ENCODE measurements around the gene PCBD1. TPM values are rescaled to one million over a fixed set of nuclear protein-coding genes. Genes with fewer than 3 reads are reported as not detected.

The PCBD1 gene
- total RNA-seq, 1 donor from 2014 or later: 118 TPM

- DNase-seq (peak; percentile 20), ATAC-seq (no peak)
- Histone ChIP-seq H3K9me3 (no peaks in the 10 kb centered on the region), H3K4me1 (no peaks in the 10 kb centered on the region), H3K36me3 (no peaks in the 10 kb centered on the region), H3K27ac (no peak overlapping the region), H3K27me3 (ENCODE audit: low read depth) (peaks cover 7% of the 10 kb centered on the region), H3K4me3 (no peak overlapping the region)
- intact Hi-C loops (cut with DNase I): no loop called here
- TF ChIP-seq CTCF (IDR thresholded peaks at IDR 0.05): no peak
These were observed 24.2 kb upstream of the PCBD1 start for GRCh38 chr10:70912556-70912955.

- Histone ChIP-seq H3K27me3 (ENCODE audit: low read depth) (peaks cover 7% of the 10 kb centered on the region), H3K36me3 (no peaks in the 10 kb centered on the region), H3K27ac (no peak overlapping the region), H3K4me3 (no peak overlapping the region), H3K9me3 (no peaks in the 10 kb centered on the region), H3K4me1 (no peaks in the 10 kb centered on the region)
- no peak for TF ChIP-seq CTCF (IDR thresholded peaks at IDR 0.05)
- DNase-seq: peak; percentile 24
- intact Hi-C loops (cut with DNase I): no loop called here
- ATAC-seq: no peak
These were observed 23.0 kb upstream of the PCBD1 start for GRCh38 chr10:70911386-70911785.

GRCh38 chr10:70910486-70911341 lies 22.3 kb upstream of the PCBD1 start:
- no peak for TF ChIP-seq CTCF (IDR thresholded peaks at IDR 0.05)
- DNase-seq (peak; percentile 41), ATAC-seq (no peak)
- H3K9me3 ChIP-seq: no peaks in the 10 kb centered on the region
- intact Hi-C loops (cut with DNase I): no loop called here
- H3K27ac ChIP-seq: no peak overlapping the region
- no peaks in the 10 kb centered on the region for H3K36me3 ChIP-seq
- no peak overlapping the region for H3K4me3 ChIP-seq
- peaks cover 7% of the 10 kb centered on the region for H3K27me3 ChIP-seq (ENCODE audit: low read depth)
- no peaks in the 10 kb centered on the region for H3K4me1 ChIP-seq

GRCh38 chr10:70909326-70909935 lies 21.1 kb upstream of the PCBD1 start:
- DNase-seq: peak; percentile 36
- Histone ChIP-seq H3K27me3 (ENCODE audit: low read depth) (peaks cover 7% of the 10 kb centered on the region), H3K4me3 (no peak overlapping the region), H3K4me1 (no peaks in the 10 kb centered on the region), H3K36me3 (no peaks in the 10 kb centered on the region), H3K27ac (no peak overlapping the region), H3K9me3 (no peaks in the 10 kb centered on the region)
- intact Hi-C loops (cut with DNase I): no loop called here
- TF ChIP-seq CTCF (IDR thresholded peaks at IDR 0.05): no peak
- ATAC-seq: no peak

- peak; percentile 40 for DNase-seq
- Histone ChIP-seq H3K9me3 (no peaks in the 10 kb centered on the region), H3K27me3 (ENCODE audit: low read depth) (peaks cover 7% of the 10 kb centered on the region), H3K4me1 (no peaks in the 10 kb centered on the region), H3K36me3 (no peaks in the 10 kb centered on the region), H3K4me3 (no peak overlapping the region), H3K27ac (no peak overlapping the region)
- no peak for ATAC-seq
- no peak for TF ChIP-seq CTCF (IDR thresholded peaks at IDR 0.05)
- intact Hi-C loops (cut with DNase I): no loop called here
These were observed 20.3 kb upstream of the PCBD1 start for GRCh38 chr10:70908406-70909296.

Data from lower lobe of right lung (tissue), 2 donors.